Measurements from ENCODE around the gene NDNF.

DNA sequence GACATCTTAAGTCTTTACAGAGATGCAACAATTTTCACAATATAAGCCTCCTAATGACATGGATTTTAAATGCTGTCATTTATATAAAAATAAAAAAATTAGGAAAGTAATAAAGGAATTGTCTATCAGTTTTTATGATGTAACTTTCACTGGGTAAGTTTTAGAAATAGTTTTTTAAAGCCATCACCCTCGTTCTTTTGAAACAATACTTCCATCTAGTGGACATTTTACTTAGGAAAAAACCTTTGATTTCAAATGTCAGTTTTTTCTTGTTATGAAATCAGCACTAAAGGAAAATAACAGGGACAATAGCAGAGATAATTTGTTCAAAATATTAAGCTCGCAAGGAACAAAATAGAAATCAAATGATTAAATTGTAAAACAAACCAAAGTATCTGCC, 24.3 kb upstream of the NDNF start:
- TF ChIP-seq, protein P1, sequence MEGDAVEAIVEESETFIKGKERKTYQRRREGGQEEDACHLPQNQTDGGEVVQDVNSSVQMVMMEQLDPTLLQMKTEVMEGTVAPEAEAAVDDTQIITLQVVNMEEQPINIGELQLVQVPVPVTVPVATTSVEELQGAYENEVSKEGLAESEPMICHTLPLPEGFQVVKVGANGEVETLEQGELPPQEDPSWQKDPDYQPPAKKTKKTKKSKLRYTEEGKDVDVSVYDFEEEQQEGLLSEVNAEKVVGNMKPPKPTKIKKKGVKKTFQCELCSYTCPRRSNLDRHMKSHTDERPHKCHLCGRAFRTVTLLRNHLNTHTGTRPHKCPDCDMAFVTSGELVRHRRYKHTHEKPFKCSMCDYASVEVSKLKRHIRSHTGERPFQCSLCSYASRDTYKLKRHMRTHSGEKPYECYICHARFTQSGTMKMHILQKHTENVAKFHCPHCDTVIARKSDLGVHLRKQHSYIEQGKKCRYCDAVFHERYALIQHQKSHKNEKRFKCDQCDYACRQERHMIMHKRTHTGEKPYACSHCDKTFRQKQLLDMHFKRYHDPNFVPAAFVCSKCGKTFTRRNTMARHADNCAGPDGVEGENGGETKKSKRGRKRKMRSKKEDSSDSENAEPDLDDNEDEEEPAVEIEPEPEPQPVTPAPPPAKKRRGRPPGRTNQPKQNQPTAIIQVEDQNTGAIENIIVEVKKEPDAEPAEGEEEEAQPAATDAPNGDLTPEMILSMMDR (IDR thresholded peaks at IDR 0.05), result peak in 3 of 4 experiments; percentile 16 to 62 (median 30)
- TF ChIP-seq POLR2A (IDR thresholded peaks at IDR 0.05), result no peak
- TF ChIP-seq POLR2AphosphoS5 (IDR thresholded peaks at IDR 0.05), result no peak
- TF ChIP-seq EP300 (IDR thresholded peaks at IDR 0.05), result no peak

Measured in sigmoid colon (tissue), 4 donors.